ENCODE measurements around the gene TSPAN33. TPM values are rescaled to one million over a fixed set of nuclear protein-coding genes. Genes with fewer than 3 reads are reported as not detected.
A peak's percentile ranks its signal among the peaks of the same experiment; 100 is the strongest.

The TSPAN33 gene
- 6.2 TPM for total RNA-seq
- long read RNA-seq, transcript TSPAN33-201 (8 exons, 1,863 nt), result major isoform, 23 of 26 reads
- long read RNA-seq, partial matches to known transcripts, result 1 of 26 reads
- long read RNA-seq, other reads (novel, unspliced or antisense), result 2 of 26 reads

DNA sequence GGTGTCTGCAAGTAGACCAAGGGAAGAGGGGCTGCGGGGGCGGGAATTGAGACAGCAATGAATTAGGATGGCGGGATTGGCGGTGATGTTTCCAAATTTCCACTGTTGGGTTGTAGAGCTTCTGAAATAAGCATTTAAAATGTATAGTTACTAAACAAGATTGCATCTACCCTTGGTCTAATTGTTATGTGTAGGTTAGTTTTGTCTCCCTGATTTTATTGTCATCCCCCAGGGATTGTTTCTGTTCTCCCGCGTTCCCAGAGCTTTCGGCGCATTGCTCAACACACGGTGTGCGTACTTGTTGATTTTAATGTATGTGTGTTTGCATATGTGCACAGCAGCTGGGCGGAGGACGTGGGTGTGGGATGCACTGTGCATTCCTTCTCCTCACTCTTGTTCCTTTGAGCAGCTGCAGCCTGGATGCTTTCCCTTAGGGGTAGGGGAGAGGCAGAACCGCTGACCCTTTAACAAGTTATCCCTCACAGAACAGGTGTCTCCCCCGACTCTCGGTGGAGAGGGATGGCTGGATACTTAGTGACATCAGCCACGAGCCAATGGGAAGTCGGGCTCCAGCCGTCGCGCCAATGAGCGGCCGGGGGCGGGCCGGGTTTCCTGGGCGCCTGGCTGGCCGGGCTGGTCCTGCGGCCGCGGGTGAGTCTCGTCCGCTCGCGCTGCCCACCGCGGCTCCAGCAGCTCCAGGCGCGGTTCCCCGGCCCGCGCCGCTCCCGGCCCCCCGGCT, at the start of gene TSPAN33:
TSPAN33 (plus strand) TSS at position 613 of the 739 bp plus-strand sequence. CDS start 274 bp downstream, outside the sequence.
- peak within 1 kb of the TSS; percentile 50 for H3K4me3 ChIP-seq
- no peaks in the 10 kb centered on the region for H3K36me3 ChIP-seq
- TF ChIP-seq, protein P1, sequence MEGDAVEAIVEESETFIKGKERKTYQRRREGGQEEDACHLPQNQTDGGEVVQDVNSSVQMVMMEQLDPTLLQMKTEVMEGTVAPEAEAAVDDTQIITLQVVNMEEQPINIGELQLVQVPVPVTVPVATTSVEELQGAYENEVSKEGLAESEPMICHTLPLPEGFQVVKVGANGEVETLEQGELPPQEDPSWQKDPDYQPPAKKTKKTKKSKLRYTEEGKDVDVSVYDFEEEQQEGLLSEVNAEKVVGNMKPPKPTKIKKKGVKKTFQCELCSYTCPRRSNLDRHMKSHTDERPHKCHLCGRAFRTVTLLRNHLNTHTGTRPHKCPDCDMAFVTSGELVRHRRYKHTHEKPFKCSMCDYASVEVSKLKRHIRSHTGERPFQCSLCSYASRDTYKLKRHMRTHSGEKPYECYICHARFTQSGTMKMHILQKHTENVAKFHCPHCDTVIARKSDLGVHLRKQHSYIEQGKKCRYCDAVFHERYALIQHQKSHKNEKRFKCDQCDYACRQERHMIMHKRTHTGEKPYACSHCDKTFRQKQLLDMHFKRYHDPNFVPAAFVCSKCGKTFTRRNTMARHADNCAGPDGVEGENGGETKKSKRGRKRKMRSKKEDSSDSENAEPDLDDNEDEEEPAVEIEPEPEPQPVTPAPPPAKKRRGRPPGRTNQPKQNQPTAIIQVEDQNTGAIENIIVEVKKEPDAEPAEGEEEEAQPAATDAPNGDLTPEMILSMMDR (IDR thresholded peaks at IDR 0.05), result no peak
- H3K27ac ChIP-seq, result no peak within 1 kb of the TSS
- DNase-seq (peak; percentile 85), ATAC-seq (peak; percentile 95)
- intact Hi-C loops (cut with DNase I), result no loop called here
- H3K4me1 ChIP-seq, result peaks cover 10% of the 10 kb centered on the region
- H3K27me3 ChIP-seq, result peaks cover 45% of the 10 kb centered on the region
- H3K9me3 ChIP-seq, result no peaks in the 10 kb centered on the region

DNA sequence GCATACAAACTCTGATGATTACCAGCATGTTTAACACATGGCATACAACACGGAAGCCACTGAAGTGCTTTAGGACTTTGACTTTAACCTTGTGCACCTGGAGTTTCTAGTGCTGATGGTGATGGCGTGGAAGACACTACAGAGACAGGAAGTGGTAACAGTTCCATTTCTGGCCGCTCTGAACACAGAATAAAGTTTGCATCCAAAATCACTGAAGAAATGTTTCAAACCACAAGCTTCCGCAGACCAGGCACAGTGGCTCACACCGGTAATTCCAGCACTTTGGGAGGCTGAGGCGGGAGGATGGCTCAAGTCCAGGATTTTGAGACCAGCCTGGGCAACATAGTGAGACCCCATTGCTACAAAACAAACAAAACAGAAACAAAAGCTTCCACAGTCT, 49.2 kb upstream of the TSPAN33 start:
- DNase-seq (no peak), ATAC-seq (no peak)
- Histone ChIP-seq H3K4me1 (no peaks in the 10 kb centered on the region), H3K4me3 (no peak overlapping the region), H3K27me3 (peaks cover 3% of the 10 kb centered on the region), H3K27ac (no peak overlapping the region), H3K36me3 (no peaks in the 10 kb centered on the region), H3K9me3 (no peaks in the 10 kb centered on the region)
- intact Hi-C loops (cut with DNase I), result no loop called here
- TF ChIP-seq, protein P1 (IDR thresholded peaks at IDR 0.05), result no peak

- Histone ChIP-seq H3K36me3 (no peaks in the 10 kb centered on the region), H3K27ac (no peak overlapping the region), H3K9me3 (no peaks in the 10 kb centered on the region), H3K27me3 (peaks cover 1% of the 10 kb centered on the region), H3K4me3 (no peak overlapping the region), H3K4me1 (no peaks in the 10 kb centered on the region)
- TF ChIP-seq, protein P1 (IDR thresholded peaks at IDR 0.05), result no peak
- ATAC-seq, result no peak
- intact Hi-C loops (cut with DNase I), result no loop called here
- no peak for DNase-seq
Measured at GRCh38 chr7:129098409-129099084, 46.0 kb upstream of the TSPAN33 start.

DNA sequence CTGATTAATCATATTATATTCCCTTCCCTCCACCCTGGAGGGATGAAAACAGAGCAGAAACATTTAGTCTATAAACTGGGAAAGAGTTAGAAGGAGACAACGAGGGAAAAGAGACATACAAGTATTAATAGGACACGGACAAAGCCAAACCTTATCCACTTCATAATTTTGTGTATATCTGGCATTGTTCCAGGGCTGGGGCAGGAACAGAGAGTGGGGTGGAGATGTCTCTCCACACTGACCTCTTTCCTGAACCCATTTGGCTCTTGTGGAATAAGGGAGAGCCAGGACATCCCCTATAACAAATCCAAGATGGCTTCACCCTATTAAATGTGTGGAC, 43.7 kb upstream of the TSPAN33 start:
- Histone ChIP-seq H3K4me1 (no peaks in the 10 kb centered on the region), H3K4me3 (no peak overlapping the region), H3K36me3 (no peaks in the 10 kb centered on the region), H3K27me3 (no peaks in the 10 kb centered on the region), H3K27ac (no peak overlapping the region), H3K9me3 (no peaks in the 10 kb centered on the region)
- intact Hi-C loops (cut with DNase I), result no loop called here
- no peak for ATAC-seq
- TF ChIP-seq, protein P1 (IDR thresholded peaks at IDR 0.05), result no peak
- no peak for DNase-seq

DNA sequence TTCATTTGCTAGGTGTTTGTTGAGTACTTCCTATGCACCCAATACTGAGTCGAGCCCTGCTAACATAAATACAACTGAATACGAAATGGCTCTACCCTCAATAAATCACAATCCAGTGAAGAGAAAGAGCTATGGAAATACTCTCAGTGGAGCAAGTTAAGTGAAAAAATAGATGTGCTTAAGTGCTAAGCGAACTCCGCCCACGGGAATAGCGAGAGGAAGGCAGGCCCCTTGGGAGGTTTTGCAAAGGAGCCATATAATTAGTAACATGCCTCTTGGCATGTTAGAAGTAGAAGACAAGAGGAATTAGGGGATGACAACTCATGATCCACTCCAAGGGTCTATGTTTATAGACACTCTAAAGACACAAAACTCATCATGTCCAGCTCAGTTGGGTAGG, 42.8 kb upstream of the TSPAN33 start:
- no peak overlapping the region for H3K27ac ChIP-seq
- TF ChIP-seq, protein P1 (IDR thresholded peaks at IDR 0.05), result no peak

More for the DNA sequence above, 42.8 kb upstream of the TSPAN33 start:
- H3K4me1 ChIP-seq, result no peaks in the 10 kb centered on the region
- H3K9me3 ChIP-seq, result no peaks in the 10 kb centered on the region
- H3K36me3 ChIP-seq, result no peaks in the 10 kb centered on the region
- H3K4me3 ChIP-seq, result no peak overlapping the region
- no peak for DNase-seq
- H3K27me3 ChIP-seq, result no peaks in the 10 kb centered on the region
- ATAC-seq, result no peak
- intact Hi-C loops (cut with DNase I), result no loop called here
